HK-2 (cell line): ENCODE results near the gene C22orf23.

Source experiments
- DNase-seq: peaks from one replicate; pipeline ENCODE4 v3.0.0-alpha.2; 2018; ENCODE audit not compliant: unreplicated experiment

Gene C22orf23

DNA sequence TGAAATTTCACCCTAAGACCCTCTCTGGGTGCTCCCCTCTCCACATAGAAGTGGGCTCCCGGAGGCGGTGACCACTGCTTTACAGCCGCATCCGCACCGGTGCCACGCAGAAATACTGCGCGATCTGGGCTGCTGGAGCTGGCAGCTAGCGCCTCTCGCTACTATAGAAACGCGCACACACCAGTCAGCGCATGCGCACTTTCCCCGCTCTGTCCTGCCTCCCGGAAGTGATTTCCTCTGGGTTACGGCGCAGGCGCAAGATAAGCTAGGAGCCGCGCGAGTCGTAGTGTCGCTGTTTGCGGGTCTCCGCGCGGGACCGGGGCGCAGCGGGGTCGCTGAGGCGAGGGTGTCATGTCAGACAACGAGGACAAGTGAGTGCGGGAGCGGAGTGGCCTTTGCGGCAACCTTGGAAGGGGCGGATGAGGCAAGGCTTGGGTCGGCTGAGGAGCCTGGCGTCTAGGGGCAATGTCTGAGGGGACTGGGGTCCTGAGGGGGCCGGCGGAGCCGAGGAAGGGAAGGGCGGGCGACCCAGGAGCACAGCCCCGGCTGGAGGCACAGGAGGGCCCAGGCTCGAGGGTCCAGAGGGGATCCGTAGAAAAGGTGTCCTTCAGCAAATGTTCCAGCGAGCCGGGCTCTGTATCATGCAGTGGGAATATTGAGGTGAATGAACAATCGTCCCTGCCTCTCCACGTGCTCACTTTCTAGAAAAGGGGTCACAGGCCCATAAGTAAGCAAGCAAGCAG lies at the start of gene C22orf23, which contains the start of gene POLR2F:
Gene C22orf23 (minus strand): TSS at position 165 of the 743 bp plus-strand sequence. CDS start 452 bp downstream, outside the sequence.
Gene POLR2F (plus strand): TSS at position 263 of the 743 bp plus-strand sequence. CDS start 89 bp downstream, at position 352.
- peak; percentile 93 for DNase-seq

GRCh38 chr22:37999640-38000272 lies 46.4 kb upstream of the C22orf23 start:
- DNase-seq, result no peak

DNA sequence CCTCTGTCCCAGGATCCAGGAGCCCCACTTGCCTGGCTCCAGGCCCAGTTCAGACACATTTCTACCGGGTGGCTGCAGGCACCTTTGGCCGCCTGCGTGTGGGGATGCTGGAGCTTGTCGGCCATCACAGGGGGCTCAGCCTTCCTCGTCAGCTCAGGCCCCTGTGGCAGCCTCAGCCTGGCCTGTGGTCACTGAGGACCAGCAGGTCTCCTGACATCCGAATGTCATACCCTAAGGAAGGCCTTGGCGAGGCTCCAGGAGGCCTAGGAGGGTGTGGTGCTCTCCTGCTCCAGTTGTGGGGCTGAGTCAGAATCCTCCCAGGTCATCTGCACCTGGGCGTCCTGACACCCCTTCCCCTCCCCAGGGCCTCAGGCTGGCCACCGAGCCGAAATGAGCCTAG lies 45.8 kb upstream of the C22orf23 start:
- no peak for DNase-seq

- no peak for DNase-seq
Measured at GRCh38 chr22:37998543-37998942, 45.1 kb upstream of the C22orf23 start.

GRCh38 chr22:37996515-37997246 lies 43.3 kb upstream of the C22orf23 start:
- DNase-seq, result no peak

DNA sequence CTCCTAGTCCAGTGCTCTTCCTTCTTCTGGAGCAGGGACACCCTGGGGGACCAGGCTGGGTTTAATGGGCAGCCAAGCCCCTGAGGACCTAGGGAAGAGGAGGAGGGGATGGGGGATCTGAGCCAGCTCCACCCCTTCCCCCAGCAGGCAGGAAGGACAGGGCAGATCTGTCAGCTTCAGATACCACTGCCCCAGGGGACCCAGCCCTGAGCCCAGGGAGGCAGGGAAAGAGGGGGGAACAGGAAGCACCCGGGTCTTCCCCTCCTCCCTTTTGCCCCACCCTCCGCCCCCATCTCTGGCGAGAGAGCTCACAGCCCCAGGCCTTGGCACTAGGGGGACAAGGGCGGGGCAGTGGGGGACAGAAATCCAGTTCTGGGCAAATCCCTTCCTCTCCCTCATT lies 42.7 kb upstream of the C22orf23 start:
- no peak for DNase-seq

DNA sequence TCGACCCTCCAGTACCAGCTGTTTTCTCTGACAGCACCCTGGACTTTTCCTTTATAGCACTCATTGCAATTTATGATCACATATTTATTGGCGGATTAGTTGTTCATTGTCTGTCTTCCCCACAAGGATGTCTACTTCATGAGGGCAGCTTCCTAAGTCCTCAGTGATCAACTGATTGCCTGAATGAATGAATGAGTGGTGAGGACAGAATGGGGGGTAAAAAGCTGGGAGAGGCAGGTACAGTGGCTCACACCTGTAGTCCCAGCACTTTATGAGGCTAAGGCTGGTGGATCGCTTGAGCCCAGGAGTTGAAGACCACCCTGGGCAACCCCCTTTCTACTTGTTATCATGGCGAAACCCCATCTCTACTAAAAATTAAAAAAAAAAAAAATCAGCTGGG lies 42.1 kb upstream of the C22orf23 start:
- no peak for DNase-seq

GRCh38 chr22:37994982-37995381 lies 41.6 kb upstream of the C22orf23 start:
- no peak for DNase-seq

- DNase-seq, result no peak
Measured at GRCh38 chr22:37994049-37994448, 40.6 kb upstream of the C22orf23 start.

- no peak for DNase-seq
Measured at GRCh38 chr22:37991731-37992442, 38.5 kb upstream of the C22orf23 start.

DNA sequence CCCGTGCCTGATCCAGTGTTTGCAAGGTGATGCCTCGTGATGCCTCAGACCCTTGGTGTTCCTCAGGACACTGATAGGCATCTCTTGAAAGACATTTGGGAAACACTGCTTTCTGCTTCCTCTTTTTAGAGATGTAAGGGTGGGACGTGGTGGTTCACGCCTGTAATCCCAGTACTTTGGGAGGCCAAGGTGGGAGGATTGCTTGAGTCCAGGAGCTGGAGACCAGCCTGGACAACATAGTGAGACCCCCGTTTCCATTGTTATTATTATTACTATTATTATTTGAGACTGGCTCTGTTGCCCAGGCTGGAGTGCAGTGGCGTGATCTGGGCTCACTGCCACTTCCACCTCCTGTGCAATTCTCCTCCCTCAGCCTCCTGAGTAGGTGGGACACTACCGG lies 37.5 kb upstream of the C22orf23 start:
- DNase-seq, result no peak

GRCh38 chr22:37990301-37990700 lies 36.9 kb upstream of the C22orf23 start:
- DNase-seq, result no peak

- DNase-seq, result no peak
Measured at GRCh38 chr22:37989146-37990045, 36.0 kb upstream of the C22orf23 start.

DNA sequence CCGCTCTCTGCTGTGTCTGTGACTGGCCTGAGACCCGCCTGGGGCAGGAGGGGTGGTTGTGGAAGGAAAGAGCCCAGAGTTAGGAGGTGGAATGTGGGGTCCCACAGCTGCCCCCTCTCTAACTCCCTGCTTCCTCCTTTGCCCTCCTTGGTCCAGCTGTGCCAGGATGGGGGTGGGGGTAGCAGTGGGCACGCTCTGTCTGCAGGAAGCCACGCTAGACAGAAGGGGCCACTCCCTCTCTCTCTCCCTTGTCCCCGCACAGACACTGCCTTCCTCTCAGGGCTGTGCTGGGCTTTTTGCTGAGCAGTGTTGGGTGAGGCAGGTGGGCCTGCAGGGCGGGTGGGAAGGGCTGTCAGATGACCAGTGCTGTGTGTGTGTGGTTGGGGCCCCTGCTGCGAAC lies 33.0 kb upstream of the C22orf23 start:
- DNase-seq, result no peak

DNA sequence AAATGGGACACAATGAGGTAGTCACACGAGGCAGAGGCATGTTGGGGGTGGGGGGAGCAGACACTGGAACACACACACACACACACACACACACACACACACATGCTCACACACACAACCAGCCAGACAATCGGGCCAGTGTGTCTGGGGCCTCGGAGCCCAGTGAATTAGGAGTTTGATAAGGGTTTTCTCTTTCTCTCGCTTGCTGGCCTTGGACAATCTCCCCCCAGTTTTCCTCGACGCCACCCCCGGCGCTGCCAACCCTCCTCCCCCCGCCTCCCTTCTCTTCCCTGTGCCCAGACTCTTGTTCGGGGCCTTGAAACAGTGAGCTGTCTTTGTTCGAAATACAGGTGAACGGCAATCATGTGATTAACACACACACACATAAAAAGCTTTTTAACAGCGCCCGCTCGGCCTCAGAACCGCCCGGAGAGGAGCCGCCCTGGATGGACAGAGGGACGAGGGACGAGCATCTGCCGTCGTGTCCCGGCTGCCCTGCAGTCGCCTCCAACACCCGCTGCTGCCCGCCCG lies 32.4 kb upstream of the C22orf23 start:
- DNase-seq, result no peak

GRCh38 chr22:37985050-37985585 lies 31.7 kb upstream of the C22orf23 start:
- no peak for DNase-seq

GRCh38 chr22:37983860-37984791 lies 30.7 kb upstream of the C22orf23 start, which contains the start of gene SOX10:
TSS of gene SOX10 (minus strand) at chr22:37984555. CDS start at chr22:37983784, 771 bp downstream.
- no peak for DNase-seq

GRCh38 chr22:37982938-37983859 lies 29.8 kb upstream of the C22orf23 start:
- no peak for DNase-seq
